ENCODE measurements around the gene FAM90A26.
"Not testable (repeated sequence)": the region's sequence is repeated elsewhere in the genome, so short reads cannot be mapped to it uniquely, and the experiment has no call there.

FAM90A26 gene, protein sequence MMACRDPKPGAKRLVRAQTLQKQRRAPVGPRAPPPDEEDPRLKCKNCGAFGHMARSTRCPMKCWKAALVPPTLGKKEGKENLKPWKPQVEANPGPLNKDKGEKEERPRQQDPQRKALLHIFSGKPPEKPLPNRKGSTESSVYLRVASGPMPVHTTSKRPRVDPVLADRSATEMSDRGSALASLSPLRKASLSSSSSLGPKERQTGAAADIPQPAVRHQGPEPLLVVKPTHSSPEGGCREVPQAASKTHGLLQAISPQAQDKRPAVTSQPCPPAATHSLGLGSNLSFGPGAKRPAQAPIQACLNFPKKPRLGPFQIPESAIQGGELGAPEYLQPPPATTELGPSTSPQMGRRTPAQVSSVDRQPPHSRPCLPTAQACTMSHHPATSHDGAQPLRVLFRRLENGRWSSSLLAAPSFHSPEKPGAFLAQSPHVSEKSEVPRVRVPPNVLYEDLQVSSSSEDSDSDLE

DNA sequence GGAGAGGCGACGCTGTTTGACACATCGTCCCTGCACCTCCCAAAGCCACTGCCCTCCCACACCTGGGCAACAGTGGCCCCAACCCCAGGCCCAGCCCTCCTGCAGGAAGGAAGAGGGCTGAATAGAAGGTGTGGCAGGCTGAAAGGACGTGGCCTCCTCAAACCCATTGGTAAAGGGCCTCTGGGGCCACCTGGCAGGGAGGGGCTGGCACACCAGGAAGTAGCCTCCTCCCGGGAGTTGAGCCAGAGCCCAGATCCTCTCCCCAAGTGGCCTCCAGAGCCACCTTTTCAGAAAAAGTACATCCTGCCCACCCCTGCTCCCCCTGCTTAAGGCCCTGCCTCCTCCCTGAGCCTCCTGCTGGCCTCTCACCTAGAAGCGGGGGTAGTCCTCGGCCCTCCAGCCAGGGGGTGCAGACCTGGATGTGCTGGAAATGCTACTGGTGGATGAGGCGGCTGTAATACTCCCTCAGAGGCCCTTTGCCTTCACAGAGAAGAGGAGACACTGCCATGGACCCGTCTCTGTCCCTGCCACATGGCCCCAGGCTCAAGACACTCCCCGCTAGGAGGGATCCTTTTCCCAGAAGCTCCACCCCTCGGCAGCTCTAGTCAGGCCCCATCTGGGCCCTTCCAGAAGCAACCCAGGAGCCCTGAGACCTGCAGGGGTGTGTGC is at the start of gene FAM90A26:
FAM90A26 (plus strand) TSS at position 619 of the 669 bp plus-strand sequence. CDS start 2,764 bp downstream, outside the sequence.
- not testable (repeated sequence) for H3K4me3 ChIP-seq (ENCODE audit: low read length, poor library complexity, severe bottlenecking); H3K9me3 ChIP-seq (ENCODE audit: insufficient read depth, low read depth, low read length); H3K9ac ChIP-seq (ENCODE audit: low read depth, low read length, poor library complexity, severe bottlenecking); H3K4me2 ChIP-seq (ENCODE audit: low read depth, low read length, poor library complexity, severe bottlenecking); H3K9me2 ChIP-seq (replicated peaks; ENCODE audit: low read depth, low read length); H4K20me1 ChIP-seq (ENCODE audit: insufficient read depth, low read length, poor library complexity, severe bottlenecking); H2AFZ ChIP-seq (ENCODE audit: low read length); H3K79me2 ChIP-seq (ENCODE audit: insufficient read depth, low read length); H3K27me3 ChIP-seq (ENCODE audit: insufficient read depth, low read length, poor library complexity, severe bottlenecking); H3K36me3 ChIP-seq (ENCODE audit: insufficient read depth, low read length); H3K4me1 ChIP-seq (ENCODE audit: insufficient read depth, low read length, poor library complexity, severe bottlenecking); H3F3A ChIP-seq (ENCODE audit: low read depth)

DNA sequence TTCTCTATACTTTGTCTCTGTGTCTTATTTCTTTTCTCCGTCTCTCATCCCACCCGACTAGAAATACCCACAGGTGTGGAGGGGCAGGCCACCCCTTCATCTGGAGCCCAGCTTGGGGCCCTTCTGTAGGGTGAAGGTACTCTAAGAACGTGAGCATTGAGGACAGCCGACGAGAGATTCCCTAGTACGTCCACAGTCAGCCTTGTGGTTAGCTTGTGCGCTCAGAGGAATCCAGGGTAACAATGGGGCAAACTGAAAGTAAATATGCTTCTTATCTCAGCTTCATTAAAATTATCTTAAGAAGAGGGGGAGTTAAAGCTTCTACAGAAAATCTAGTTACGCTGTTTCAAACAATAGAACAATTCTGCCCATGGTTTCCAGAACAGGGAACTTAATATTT is 47.5 kb upstream of the FAM90A26 start:
- H3K9me3 ChIP-seq (ENCODE audit: insufficient read depth, low read depth, low read length); H3K36me3 ChIP-seq (ENCODE audit: insufficient read depth, low read length); H3K27me3 ChIP-seq (ENCODE audit: insufficient read depth, low read length, poor library complexity, severe bottlenecking); H3K4me1 ChIP-seq (ENCODE audit: insufficient read depth, low read length, poor library complexity, severe bottlenecking); H3K9me2 ChIP-seq (replicated peaks; ENCODE audit: low read depth, low read length); H3K4me3 ChIP-seq (ENCODE audit: low read length, poor library complexity, severe bottlenecking); H4K20me1 ChIP-seq (ENCODE audit: insufficient read depth, low read length, poor library complexity, severe bottlenecking); H3F3A ChIP-seq (ENCODE audit: low read depth); H2AFZ ChIP-seq (ENCODE audit: low read length); H3K79me2 ChIP-seq (ENCODE audit: insufficient read depth, low read length); H3K9ac ChIP-seq (ENCODE audit: low read depth, low read length, poor library complexity, severe bottlenecking); H3K4me2 ChIP-seq (ENCODE audit: low read depth, low read length, poor library complexity, severe bottlenecking): not testable (repeated sequence)

DNA sequence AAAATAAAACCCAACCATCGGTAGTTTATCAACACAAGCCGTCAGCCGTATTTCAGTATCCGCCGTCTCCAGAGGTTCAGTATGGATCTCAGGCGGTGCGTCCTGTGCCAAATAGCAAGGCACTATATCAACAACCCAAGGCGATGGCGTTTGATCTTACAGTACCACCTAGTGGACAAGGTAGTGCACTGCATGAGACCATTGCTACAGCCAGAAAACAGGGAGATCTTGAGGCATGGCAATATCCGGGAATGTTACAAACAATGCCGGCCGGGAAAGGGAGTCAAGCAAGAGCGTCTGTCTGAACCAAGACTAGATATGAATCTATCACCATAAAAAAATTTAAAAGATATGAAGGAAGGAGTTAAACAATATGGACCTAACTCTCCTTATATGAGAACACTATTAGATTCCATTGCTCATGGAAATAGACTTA is 46.6 kb upstream of the FAM90A26 start:
- H3K9me2 ChIP-seq (replicated peaks; ENCODE audit: low read depth, low read length); H3K4me3 ChIP-seq (ENCODE audit: low read length, poor library complexity, severe bottlenecking); H3F3A ChIP-seq (ENCODE audit: low read depth); H3K9me3 ChIP-seq (ENCODE audit: insufficient read depth, low read depth, low read length); H3K4me2 ChIP-seq (ENCODE audit: low read depth, low read length, poor library complexity, severe bottlenecking); H3K4me1 ChIP-seq (ENCODE audit: insufficient read depth, low read length, poor library complexity, severe bottlenecking); H3K79me2 ChIP-seq (ENCODE audit: insufficient read depth, low read length); H2AFZ ChIP-seq (ENCODE audit: low read length); H3K9ac ChIP-seq (ENCODE audit: low read depth, low read length, poor library complexity, severe bottlenecking); H4K20me1 ChIP-seq (ENCODE audit: insufficient read depth, low read length, poor library complexity, severe bottlenecking); H3K36me3 ChIP-seq (ENCODE audit: insufficient read depth, low read length); H3K27me3 ChIP-seq (ENCODE audit: insufficient read depth, low read length, poor library complexity, severe bottlenecking): not testable (repeated sequence)
- TF ChIP-seq, protein P1, sequence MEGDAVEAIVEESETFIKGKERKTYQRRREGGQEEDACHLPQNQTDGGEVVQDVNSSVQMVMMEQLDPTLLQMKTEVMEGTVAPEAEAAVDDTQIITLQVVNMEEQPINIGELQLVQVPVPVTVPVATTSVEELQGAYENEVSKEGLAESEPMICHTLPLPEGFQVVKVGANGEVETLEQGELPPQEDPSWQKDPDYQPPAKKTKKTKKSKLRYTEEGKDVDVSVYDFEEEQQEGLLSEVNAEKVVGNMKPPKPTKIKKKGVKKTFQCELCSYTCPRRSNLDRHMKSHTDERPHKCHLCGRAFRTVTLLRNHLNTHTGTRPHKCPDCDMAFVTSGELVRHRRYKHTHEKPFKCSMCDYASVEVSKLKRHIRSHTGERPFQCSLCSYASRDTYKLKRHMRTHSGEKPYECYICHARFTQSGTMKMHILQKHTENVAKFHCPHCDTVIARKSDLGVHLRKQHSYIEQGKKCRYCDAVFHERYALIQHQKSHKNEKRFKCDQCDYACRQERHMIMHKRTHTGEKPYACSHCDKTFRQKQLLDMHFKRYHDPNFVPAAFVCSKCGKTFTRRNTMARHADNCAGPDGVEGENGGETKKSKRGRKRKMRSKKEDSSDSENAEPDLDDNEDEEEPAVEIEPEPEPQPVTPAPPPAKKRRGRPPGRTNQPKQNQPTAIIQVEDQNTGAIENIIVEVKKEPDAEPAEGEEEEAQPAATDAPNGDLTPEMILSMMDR (conservative IDR thresholded peaks at IDR 0.05; ENCODE audit: low read length): peak; percentile 64

DNA sequence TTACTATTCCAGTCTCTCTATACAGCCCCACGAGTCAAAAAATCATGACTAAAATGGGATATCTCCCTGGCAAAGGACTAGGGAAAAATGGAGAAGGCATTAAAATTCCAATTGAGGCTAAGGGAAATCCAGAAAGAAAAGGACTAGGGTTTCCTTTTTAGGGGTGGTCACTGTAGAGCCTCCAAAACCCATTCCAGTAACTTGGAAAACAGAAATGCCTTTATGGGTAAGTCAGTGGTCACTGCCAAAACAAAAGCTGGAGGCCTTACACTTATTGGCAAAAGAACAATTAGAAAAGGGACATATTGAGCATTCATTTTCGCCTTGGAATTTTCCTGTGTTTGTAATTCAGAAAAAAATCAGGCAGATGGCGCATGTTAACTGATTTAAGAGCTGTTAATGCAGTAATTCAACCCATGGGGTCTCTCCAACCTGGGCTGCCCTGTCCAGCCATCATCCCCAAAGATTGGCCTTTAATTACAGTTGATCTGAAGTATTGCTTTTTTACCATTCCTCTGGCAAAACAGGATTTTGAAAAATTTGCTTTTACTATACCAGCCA is 44.5 kb upstream of the FAM90A26 start:
- TF ChIP-seq, protein P1 (conservative IDR thresholded peaks at IDR 0.05; ENCODE audit: low read length): 0 out of 2 replicates have a peak, but pooled peaks have one; percentile 12
- H3K9me3 ChIP-seq (ENCODE audit: insufficient read depth, low read depth, low read length); H3K27me3 ChIP-seq (ENCODE audit: insufficient read depth, low read length, poor library complexity, severe bottlenecking); H3K79me2 ChIP-seq (ENCODE audit: insufficient read depth, low read length); H3K4me3 ChIP-seq (ENCODE audit: low read length, poor library complexity, severe bottlenecking); H3K36me3 ChIP-seq (ENCODE audit: insufficient read depth, low read length); H3K9ac ChIP-seq (ENCODE audit: low read depth, low read length, poor library complexity, severe bottlenecking); H4K20me1 ChIP-seq (ENCODE audit: insufficient read depth, low read length, poor library complexity, severe bottlenecking); H3K4me2 ChIP-seq (ENCODE audit: low read depth, low read length, poor library complexity, severe bottlenecking); H3K9me2 ChIP-seq (replicated peaks; ENCODE audit: low read depth, low read length); H2AFZ ChIP-seq (ENCODE audit: low read length); H3F3A ChIP-seq (ENCODE audit: low read depth); H3K4me1 ChIP-seq (ENCODE audit: insufficient read depth, low read length, poor library complexity, severe bottlenecking): not testable (repeated sequence)

DNA sequence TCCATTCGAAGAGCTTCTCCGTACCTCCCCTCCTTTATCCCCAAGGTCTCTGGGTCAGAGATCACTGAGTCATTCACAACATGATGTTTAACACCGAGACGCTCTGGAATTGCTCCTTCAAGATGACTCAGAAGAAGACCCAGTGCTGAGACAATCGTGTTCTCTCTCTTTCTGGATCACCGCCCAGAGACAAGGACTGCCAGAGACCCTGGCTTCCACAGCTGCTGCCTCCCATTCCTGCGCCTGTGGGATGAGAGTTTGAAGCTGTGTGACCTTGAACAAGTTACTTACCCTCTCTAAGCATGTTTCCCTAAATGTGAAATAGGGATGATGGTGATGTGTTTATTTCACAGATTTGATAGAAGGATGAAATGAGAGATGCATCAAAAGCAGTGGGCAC is 38.8 kb upstream of the FAM90A26 start:
- not testable (repeated sequence) for H4K20me1 ChIP-seq (ENCODE audit: insufficient read depth, low read length, poor library complexity, severe bottlenecking); H3K4me2 ChIP-seq (ENCODE audit: low read depth, low read length, poor library complexity, severe bottlenecking); H3F3A ChIP-seq (ENCODE audit: low read depth); H3K79me2 ChIP-seq (ENCODE audit: insufficient read depth, low read length); H3K4me3 ChIP-seq (ENCODE audit: low read length, poor library complexity, severe bottlenecking); H3K9ac ChIP-seq (ENCODE audit: low read depth, low read length, poor library complexity, severe bottlenecking); H3K4me1 ChIP-seq (ENCODE audit: insufficient read depth, low read length, poor library complexity, severe bottlenecking); H3K36me3 ChIP-seq (ENCODE audit: insufficient read depth, low read length); H3K27me3 ChIP-seq (ENCODE audit: insufficient read depth, low read length, poor library complexity, severe bottlenecking); H2AFZ ChIP-seq (ENCODE audit: low read length); H3K9me2 ChIP-seq (replicated peaks; ENCODE audit: low read depth, low read length); H3K9me3 ChIP-seq (ENCODE audit: insufficient read depth, low read depth, low read length)

DNA sequence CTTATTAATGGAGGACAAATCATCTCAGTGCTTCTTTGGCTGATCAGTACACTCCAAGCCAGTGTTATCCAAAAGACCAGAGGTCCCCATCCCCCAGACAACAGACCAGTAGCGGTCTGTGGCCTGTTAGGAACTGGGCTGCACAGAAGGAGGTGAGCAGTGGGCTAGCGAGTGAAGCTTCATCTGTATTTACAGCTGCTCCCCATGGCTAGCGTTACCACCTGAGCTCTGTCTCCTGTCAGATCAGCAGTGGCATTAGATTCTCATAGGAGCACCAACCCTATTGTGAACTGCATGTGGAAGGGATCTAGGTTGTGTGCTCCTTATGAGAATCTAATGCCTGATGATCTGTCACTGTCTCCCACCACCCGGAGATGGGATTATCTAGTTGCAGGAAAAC is 37.4 kb upstream of the FAM90A26 start:
- not testable (repeated sequence) for H3K9ac ChIP-seq (ENCODE audit: low read depth, low read length, poor library complexity, severe bottlenecking); H3K4me1 ChIP-seq (ENCODE audit: insufficient read depth, low read length, poor library complexity, severe bottlenecking); H4K20me1 ChIP-seq (ENCODE audit: insufficient read depth, low read length, poor library complexity, severe bottlenecking); H3K79me2 ChIP-seq (ENCODE audit: insufficient read depth, low read length); H3K4me3 ChIP-seq (ENCODE audit: low read length, poor library complexity, severe bottlenecking); H3K4me2 ChIP-seq (ENCODE audit: low read depth, low read length, poor library complexity, severe bottlenecking); H3K36me3 ChIP-seq (ENCODE audit: insufficient read depth, low read length); H3K9me2 ChIP-seq (replicated peaks; ENCODE audit: low read depth, low read length); H3F3A ChIP-seq (ENCODE audit: low read depth); H3K9me3 ChIP-seq (ENCODE audit: insufficient read depth, low read depth, low read length); H2AFZ ChIP-seq (ENCODE audit: low read length); H3K27me3 ChIP-seq (ENCODE audit: insufficient read depth, low read length, poor library complexity, severe bottlenecking)

Data from Loucy (cell line).